SK-N-SH (cell line): Measurements from ENCODE around the gene IRF3. TPM values are rescaled to one million over a fixed set of nuclear protein-coding genes. Genes with fewer than 3 reads are reported as not detected.
"Not testable (repeated sequence)": the region's sequence is repeated elsewhere in the genome, so short reads cannot be mapped to it uniquely, and the experiment has no call there.

Experiments used
- CTCF ChIA-PET: fragments of 300-600, 350-600 bp; formaldehyde crosslinking; extraction: SDS; loops from one replicate; lab custom pipeline; 2021; lab: Yijun Ruan, JAX
- POLR2A ChIA-PET: fragments of 350-600 bp; sonication (Branson Sonifier 250); formaldehyde crosslinking; extraction: SDS; loops from one replicate; lab custom pipeline; 2020; ENCODE audit warnings: antibody characterized with exemption, inconsistent platforms; lab: Yijun Ruan, JAX
- DNase-seq: peaks from one replicate; pipeline ENCODE4 v3.0.0; 2012
- H2AFZ ChIP-seq: fragments of 200-600 bp; sonication (generic); 2 replicates; pipeline ENCODE4 v1.8.1; 2016; ENCODE audit warnings: antibody characterized with exemption, mild to moderate bottlenecking, low read depth
- H3F3A ChIP-seq: fragments of 200-600 bp; sonication (generic); replicated peaks from 2 replicates; pipeline ENCODE3; 2016; ENCODE audit warnings: antibody characterized with exemption, mild to moderate bottlenecking; ENCODE audit not compliant: insufficient read depth
- H3K27ac ChIP-seq, 2 experiments: fragments of 200-500 bp in 1 of 2; fragments of 200-600 bp in 1 of 2; sonication (Bioruptor generic) in 1 of 2; sonication (generic), shearing (Covaris generic) in 1 of 2; 2 replicates each; pipeline versions ENCODE4 v1.5.1 to v1.6.1; 2014 to 2016; ENCODE audit warnings: low read depth in 2 of 2, inconsistent platforms in 1 of 2, low read length in 1 of 2, mild to moderate bottlenecking in 1 of 2, mixed read lengths in 1 of 2
- H3K27me3 ChIP-seq: fragments of 200-600 bp; sonication (generic), shearing (Covaris generic); 2 replicates; pipeline ENCODE4 v1.6.1; 2016; ENCODE audit warnings: mixed run types; ENCODE audit not compliant: insufficient read depth
- H3K36me3 ChIP-seq, 2 experiments: fragments of 200-500 bp in 1 of 2; fragments of 200-600 bp in 1 of 2; sonication (Bioruptor generic) in 1 of 2; sonication (generic) in 1 of 2; replicated peaks in 1 of 2; 2 replicates each; pipeline versions ENCODE3 to v1.5.1; 2014 to 2016; ENCODE audit warnings: low read length in 1 of 2, mild to moderate bottlenecking in 1 of 2; ENCODE audit not compliant: insufficient read depth in 2 of 2, control insufficient read depth in 1 of 2
- H3K4me1 ChIP-seq, 2 experiments: fragments of 200-500 bp in 1 of 2; fragments of 200-600 bp in 1 of 2; sonication (Bioruptor generic) in 1 of 2; sonication (generic), shearing (Covaris generic) in 1 of 2; 2 replicates each; pipeline versions ENCODE4 v1.5.1 to v1.6.1; 2014 to 2016; ENCODE audit warnings: low read depth in 1 of 2, low read length in 1 of 2, mixed run types in 1 of 2; ENCODE audit not compliant: insufficient read depth in 2 of 2, control insufficient read depth in 1 of 2
- H3K4me2 ChIP-seq: fragments of 200-600 bp; sonication (generic), shearing (Covaris generic); 2 replicates; pipeline ENCODE4 v1.6.1; 2017; ENCODE audit warnings: mixed run types
- H3K4me3 ChIP-seq, 2 experiments: fragments of 200-500 bp in 1 of 2; fragments of 200-600 bp in 1 of 2; sonication (Bioruptor generic) in 1 of 2; sonication (generic), shearing (Covaris generic) in 1 of 2; 2 replicates each; pipeline versions ENCODE4 v1.5.1 to v1.8.1; 2014 to 2016; ENCODE audit warnings: low read depth in 2 of 2, inconsistent platforms in 1 of 2, low read length in 1 of 2, mild to moderate bottlenecking in 1 of 2, mixed read lengths in 1 of 2, moderate library complexity in 1 of 2
- H3K79me2 ChIP-seq: fragments of 200-600 bp; sonication (generic); 2 replicates; pipeline ENCODE4 v1.8.1; 2017; ENCODE audit warnings: mild to moderate bottlenecking; ENCODE audit not compliant: insufficient read depth
- H3K9ac ChIP-seq: fragments of 200-600 bp; sonication (generic); 2 replicates; pipeline ENCODE4 v1.6.1; 2017; ENCODE audit warnings: mixed run types
- H3K9me2 ChIP-seq: fragments of 200-600 bp; sonication (generic); 2 replicates; pipeline ENCODE4 v1.6.1; 2017; ENCODE audit warnings: mixed run types
- H3K9me3 ChIP-seq: fragments of 200-600 bp; sonication (generic); 2 replicates; pipeline ENCODE4 v1.6.1; 2017; ENCODE audit warnings: mixed run types, mild to moderate bottlenecking, moderate library complexity
- H4K20me1 ChIP-seq: fragments of 200-600 bp; sonication (generic); 2 replicates; pipeline ENCODE4 v1.6.1; 2017; ENCODE audit warnings: mild to moderate bottlenecking, mixed run types; ENCODE audit not compliant: insufficient read depth
- EP300 ChIP-seq, 2 experiments: IDR thresholded peaks; 2 replicates each; pipeline versions ENCODE4 v1.4.0 to v1.6.1; 2012; ENCODE audit warnings: borderline replicate concordance in 1 of 2, low read depth in 1 of 2, low read length in 1 of 2
- FOSL2 ChIP-seq: IDR thresholded peaks from 2 replicates; pipeline ENCODE4 v1.4.0; 2012; ENCODE audit warnings: low read depth, mild to moderate bottlenecking, moderate library complexity, borderline replicate concordance
- NFIC ChIP-seq: IDR thresholded peaks from 2 replicates; pipeline ENCODE4 v1.4.0; 2012; ENCODE audit warnings: borderline replicate concordance
- RFX5 ChIP-seq: IDR thresholded peaks from 2 replicates; pipeline ENCODE4 v1.6.1; 2012; ENCODE audit warnings: mild to moderate bottlenecking, improper control_type of control experiment, low read length
- RXRA ChIP-seq: IDR thresholded peaks from 2 replicates; pipeline ENCODE4 v1.4.0; 2012; ENCODE audit warnings: low read depth, mild to moderate bottlenecking, borderline replicate concordance
- TEAD4 ChIP-seq: IDR thresholded peaks from 2 replicates; pipeline ENCODE4 v1.4.0; 2012; ENCODE audit warnings: mild to moderate bottlenecking, borderline replicate concordance; ENCODE audit not compliant: insufficient read depth
- WGBS: methylation state at CpG from one replicate; pipeline ENCODE4 v1.1.6; 2017; ENCODE audit warnings: low lambda C conversion rate; 5-methylcytosine and 5-hydroxymethylcytosine counted together
- polyA plus RNA-seq, 3 experiments: library from polyadenylated mRNA; depleted of rRNA; stranded (reverse); fragments of >200 nt; gene quantifications; 2 replicates each; pipeline ENCODE4 v1.2.3, GENCODE V29; 2012
- TF ChIP-seq, protein P1 (sequence below): IDR thresholded peaks from 2 replicates; pipeline ENCODE4; 2012
- TF ChIP-seq, protein P2 (sequence below): IDR thresholded peaks from 2 replicates; pipeline ENCODE4 v1.4.0; 2012; ENCODE audit warnings: low read depth, borderline replicate concordance
- TF ChIP-seq, protein P3 (sequence below): fragments of 150-350 bp; IDR thresholded peaks from 2 replicates; pipeline ENCODE4 v1.6.1; 2017; ENCODE audit warnings: antibody characterized with exemption, low read length, low read depth, borderline replicate concordance
- TF ChIP-seq, protein P4 (sequence below): IDR thresholded peaks from 2 replicates; pipeline ENCODE4 v1.6.1; 2012; ENCODE audit warnings: mild to moderate bottlenecking, low read depth, low read length, moderate library complexity

Gene IRF3
- polyA plus RNA-seq, 1 of the 3 experiments (the other 2 are of a cell fraction): 112 TPM

DNA sequence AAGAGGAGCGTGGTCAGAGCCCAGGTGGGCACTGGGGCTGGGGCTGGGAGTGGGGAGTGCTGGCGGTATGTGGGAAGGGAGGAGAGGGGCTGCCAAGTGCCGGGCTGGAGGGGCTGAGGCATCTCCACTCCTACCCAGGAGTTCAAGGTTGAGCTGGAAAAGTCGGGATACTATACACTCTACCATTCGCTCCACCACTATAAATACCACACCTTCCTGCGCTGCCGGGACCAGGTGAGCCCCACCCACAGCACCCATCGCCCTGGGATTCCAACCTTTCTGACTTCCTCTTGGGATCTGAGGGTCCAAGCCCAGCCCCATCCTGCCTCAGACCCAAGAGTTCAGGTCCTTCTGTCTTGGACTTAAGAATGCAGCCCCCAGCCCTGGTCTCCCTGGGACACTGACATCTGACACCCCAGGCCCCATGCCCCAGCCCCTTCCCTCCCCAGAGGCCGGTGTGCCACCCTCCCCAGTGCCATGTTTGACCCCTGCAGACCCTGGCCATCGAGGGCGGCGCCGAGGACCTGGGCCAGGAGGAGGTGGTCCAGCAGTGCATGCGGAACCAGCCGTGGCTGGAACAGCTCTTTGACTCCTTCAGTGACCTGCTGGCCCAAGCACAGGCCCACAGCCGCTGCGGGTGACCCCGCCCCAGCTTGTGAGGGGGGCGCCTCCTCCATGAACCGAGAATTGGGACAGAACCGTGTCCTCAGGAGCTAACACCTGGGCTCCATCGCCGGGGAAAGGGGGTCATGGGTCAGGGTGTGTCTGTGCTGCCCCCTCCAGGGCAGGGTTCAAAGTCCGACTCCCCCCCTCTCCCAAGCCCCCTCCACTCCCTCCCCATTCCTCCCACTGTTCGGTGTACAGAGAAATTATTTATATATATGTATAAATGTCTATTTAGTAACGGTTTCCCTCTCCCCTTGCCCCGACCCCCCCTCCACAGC is 40.4 kb downstream of the IRF3 start:
- 92% methylated on average over 10 of the region's 27 CpGs for WGBS

DNA sequence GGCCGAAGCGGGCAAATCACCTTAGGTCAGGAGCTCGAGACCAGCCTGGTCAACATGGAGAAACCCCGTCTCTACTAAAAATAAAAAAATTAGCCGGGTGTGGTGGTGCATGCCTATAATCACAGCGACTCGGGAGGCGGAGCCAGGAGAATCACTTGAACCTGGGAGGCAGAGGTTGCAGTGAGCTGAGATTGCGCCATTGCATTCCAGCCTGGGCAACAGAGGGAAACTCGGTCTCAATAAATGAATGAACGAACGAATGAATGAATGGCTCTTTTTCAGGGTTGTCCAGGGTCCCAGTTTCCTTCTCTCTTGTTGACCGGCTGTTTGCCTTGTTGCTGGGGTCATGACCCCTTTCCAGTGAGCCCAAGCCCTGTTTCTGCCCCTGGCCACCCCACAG is 47.8 kb downstream of the IRF3 start:
- H4K20me1 ChIP-seq: peaks cover 27% of the 10 kb centered on the region
- H3K4me1 ChIP-seq: peaks cover 0 to 14% of the 10 kb centered on the region in 2 experiments; a peak in 3 of 4 replicates
- WGBS: 91% methylated on average over 13 of the region's 13 CpGs
- H3F3A ChIP-seq: peaks cover 11% of the 10 kb centered on the region
- not testable (repeated sequence) for H3K27me3 ChIP-seq, H3K9ac ChIP-seq, H3K4me3 ChIP-seq, H3K9me3 ChIP-seq, DNase-seq, H3K4me2 ChIP-seq, H3K27ac ChIP-seq, H3K9me2 ChIP-seq, H2AFZ ChIP-seq
- ChIA-PET CTCF (interaction anchor here (1.4 kb wide), 1 partner anchor 47 kb away, joined by 3 read pairs; no protein-coding TSS in a partner anchor), POLR2A (interaction anchor here (1.1 kb wide), 1 partner anchor 38 kb away, joined by 3 read pairs; the partner anchor contains the start of gene NOSIP)
- peaks cover 31% of the 10 kb centered on the region in 2 experiments for H3K36me3 ChIP-seq
- H3K79me2 ChIP-seq: peaks cover 50% of the 10 kb centered on the region

More for the DNA sequence above, 40.4 kb downstream of the IRF3 start:
- Histone ChIP-seq H4K20me1 (0 out of 2 replicates have a peak, but pooled peaks cover 3% of the 10 kb centered on the region), H3K27ac (no peak overlapping the region), H3K9me2 (no peaks in the 10 kb centered on the region), H3K79me2 (0 out of 2 replicates have a peak, but pooled peaks cover 4% of the 10 kb centered on the region), H3K4me2 (no peak overlapping the region), H3K9ac (no peak overlapping the region), H3K4me1 (no peaks in the 10 kb centered on the region), H3K27me3 (no peaks in the 10 kb centered on the region), H3F3A (peaks cover 6% of the 10 kb centered on the region), H3K4me3 (no peak overlapping the region), H2AFZ (no peak overlapping the region), H3K36me3 (peaks cover 15 to 26% of the 10 kb centered on the region in 2 experiments), H3K9me3 (no peaks in the 10 kb centered on the region)
- no peak for TF ChIP-seq RFX5
- ChIA-PET CTCF (no interaction called here), POLR2A (no interaction called here)
- no peak for DNase-seq

DNA sequence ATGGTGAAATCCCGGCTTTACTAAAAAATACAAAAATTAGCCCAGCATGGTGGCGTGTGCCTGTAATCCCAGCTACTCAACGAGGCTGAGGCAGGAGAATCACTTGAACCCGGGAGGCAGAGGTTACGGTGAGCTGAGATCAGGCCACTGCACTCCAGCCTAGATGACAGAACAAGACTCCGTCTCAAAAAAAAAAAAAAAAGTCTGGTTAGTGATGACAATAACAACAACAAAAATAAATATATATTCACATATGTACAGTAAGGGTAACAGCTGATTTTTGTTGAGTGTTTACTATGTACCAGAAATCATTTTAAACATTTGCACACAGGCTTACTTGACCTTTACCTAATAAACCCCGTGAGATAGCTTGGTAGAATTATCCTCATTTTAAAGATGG is 48.7 kb downstream of the IRF3 start:
- Histone ChIP-seq H3F3A (peaks cover 12% of the 10 kb centered on the region), H3K9me3 (no peaks in the 10 kb centered on the region), H3K36me3 (peaks cover 30 to 31% of the 10 kb centered on the region in 2 experiments), H2AFZ (no peak overlapping the region), H3K79me2 (peaks cover 59% of the 10 kb centered on the region), H3K4me1 (peaks cover 0 to 14% of the 10 kb centered on the region in 2 experiments; a peak in 3 of 4 replicates), H3K27me3 (no peaks in the 10 kb centered on the region), H3K9ac (no peak overlapping the region), H4K20me1 (peaks cover 36% of the 10 kb centered on the region), H3K27ac (no peak overlapping the region), H3K4me3 (no peak overlapping the region), H3K4me2 (no peak overlapping the region), H3K9me2 (no peaks in the 10 kb centered on the region)
- POLR2A ChIA-PET: no interaction called here
- DNase-seq: no peak
- CTCF ChIA-PET: interaction anchor here (1.4 kb wide), 1 partner anchor 55 kb away, joined by 4 read pairs; no protein-coding TSS in a partner anchor
- 91% methylated on average over 7 of the region's 7 CpGs for WGBS
- TF ChIP-seq TEAD4: no peak
- TF ChIP-seq, protein P1, sequence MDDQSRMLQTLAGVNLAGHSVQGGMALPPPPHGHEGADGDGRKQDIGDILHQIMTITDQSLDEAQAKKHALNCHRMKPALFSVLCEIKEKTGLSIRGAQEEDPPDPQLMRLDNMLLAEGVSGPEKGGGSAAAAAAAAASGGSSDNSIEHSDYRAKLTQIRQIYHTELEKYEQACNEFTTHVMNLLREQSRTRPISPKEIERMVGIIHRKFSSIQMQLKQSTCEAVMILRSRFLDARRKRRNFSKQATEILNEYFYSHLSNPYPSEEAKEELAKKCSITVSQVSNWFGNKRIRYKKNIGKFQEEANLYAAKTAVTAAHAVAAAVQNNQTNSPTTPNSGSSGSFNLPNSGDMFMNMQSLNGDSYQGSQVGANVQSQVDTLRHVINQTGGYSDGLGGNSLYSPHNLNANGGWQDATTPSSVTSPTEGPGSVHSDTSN: no peak
- TF ChIP-seq, protein P2, sequence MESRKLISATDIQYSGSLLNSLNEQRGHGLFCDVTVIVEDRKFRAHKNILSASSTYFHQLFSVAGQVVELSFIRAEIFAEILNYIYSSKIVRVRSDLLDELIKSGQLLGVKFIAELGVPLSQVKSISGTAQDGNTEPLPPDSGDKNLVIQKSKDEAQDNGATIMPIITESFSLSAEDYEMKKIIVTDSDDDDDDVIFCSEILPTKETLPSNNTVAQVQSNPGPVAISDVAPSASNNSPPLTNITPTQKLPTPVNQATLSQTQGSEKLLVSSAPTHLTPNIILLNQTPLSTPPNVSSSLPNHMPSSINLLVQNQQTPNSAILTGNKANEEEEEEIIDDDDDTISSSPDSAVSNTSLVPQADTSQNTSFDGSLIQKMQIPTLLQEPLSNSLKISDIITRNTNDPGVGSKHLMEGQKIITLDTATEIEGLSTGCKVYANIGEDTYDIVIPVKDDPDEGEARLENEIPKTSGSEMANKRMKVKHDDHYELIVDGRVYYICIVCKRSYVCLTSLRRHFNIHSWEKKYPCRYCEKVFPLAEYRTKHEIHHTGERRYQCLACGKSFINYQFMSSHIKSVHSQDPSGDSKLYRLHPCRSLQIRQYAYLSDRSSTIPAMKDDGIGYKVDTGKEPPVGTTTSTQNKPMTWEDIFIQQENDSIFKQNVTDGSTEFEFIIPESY: no peak
- no peak for TF ChIP-seq RXRA
- no peak for TF ChIP-seq FOSL2
- TF ChIP-seq, protein P3, sequence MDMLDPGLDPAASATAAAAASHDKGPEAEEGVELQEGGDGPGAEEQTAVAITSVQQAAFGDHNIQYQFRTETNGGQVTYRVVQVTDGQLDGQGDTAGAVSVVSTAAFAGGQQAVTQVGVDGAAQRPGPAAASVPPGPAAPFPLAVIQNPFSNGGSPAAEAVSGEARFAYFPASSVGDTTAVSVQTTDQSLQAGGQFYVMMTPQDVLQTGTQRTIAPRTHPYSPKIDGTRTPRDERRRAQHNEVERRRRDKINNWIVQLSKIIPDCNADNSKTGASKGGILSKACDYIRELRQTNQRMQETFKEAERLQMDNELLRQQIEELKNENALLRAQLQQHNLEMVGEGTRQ: no peak
- TF ChIP-seq EP300 (IDR thresholded peaks at IDR 0.05; ENCODE audit: borderline replicate concordance in 1 of 2, low read depth in 1 of 2, low read length in 1 of 2): no peak
- TF ChIP-seq NFIC: no peak
- TF ChIP-seq, protein P4, sequence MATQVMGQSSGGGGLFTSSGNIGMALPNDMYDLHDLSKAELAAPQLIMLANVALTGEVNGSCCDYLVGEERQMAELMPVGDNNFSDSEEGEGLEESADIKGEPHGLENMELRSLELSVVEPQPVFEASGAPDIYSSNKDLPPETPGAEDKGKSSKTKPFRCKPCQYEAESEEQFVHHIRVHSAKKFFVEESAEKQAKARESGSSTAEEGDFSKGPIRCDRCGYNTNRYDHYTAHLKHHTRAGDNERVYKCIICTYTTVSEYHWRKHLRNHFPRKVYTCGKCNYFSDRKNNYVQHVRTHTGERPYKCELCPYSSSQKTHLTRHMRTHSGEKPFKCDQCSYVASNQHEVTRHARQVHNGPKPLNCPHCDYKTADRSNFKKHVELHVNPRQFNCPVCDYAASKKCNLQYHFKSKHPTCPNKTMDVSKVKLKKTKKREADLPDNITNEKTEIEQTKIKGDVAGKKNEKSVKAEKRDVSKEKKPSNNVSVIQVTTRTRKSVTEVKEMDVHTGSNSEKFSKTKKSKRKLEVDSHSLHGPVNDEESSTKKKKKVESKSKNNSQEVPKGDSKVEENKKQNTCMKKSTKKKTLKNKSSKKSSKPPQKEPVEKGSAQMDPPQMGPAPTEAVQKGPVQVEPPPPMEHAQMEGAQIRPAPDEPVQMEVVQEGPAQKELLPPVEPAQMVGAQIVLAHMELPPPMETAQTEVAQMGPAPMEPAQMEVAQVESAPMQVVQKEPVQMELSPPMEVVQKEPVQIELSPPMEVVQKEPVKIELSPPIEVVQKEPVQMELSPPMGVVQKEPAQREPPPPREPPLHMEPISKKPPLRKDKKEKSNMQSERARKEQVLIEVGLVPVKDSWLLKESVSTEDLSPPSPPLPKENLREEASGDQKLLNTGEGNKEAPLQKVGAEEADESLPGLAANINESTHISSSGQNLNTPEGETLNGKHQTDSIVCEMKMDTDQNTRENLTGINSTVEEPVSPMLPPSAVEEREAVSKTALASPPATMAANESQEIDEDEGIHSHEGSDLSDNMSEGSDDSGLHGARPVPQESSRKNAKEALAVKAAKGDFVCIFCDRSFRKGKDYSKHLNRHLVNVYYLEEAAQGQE: no peak
